ENCODE data around the gene KRT23. TPM values are rescaled to one million over a fixed set of nuclear protein-coding genes. Genes with fewer than 3 reads are reported as not detected.

Gene KRT23
- total RNA-seq, 1 experiment from 2014 or later = 19.0 TPM

DNA sequence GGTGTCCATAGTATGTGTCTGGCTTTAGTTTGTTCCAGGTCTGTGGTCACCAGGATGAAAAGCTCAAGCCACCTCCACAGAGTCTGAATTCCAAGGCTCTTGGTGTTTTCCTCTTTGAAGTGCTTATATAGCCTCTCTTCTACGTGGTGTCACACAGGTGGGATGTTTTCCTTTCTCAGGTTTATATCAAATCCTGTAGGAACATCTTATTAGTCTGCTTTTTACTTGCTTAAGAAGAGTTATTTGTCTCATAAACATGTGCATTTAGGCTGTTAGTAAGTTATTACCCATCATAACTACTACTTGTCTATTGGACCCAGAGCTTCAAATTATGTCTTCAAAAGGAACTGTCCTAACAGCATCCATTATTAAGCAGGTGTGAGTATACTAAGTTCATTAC is 29.4 kb upstream of the KRT23 start, which contains the start of gene KRT39:
TSS of gene KRT39 (minus strand) at position 101 of the 400 bp plus-strand sequence. CDS start at position 9, 92 bp downstream.
- DNase-seq (ENCODE audit: low read depth, low spot score) (no peak), ATAC-seq (no peak)
- Histone ChIP-seq H3K27ac (ENCODE audit: low read depth, low read length) (no peak within 1 kb of the TSS), H3K9ac (ENCODE audit: low read length) (no peak within 1 kb of the TSS), H3K9me2 (ENCODE audit: insufficient read depth) (no peaks in the 10 kb centered on the region), H3K4me3 (replicated peaks in 1 of 2; ENCODE audit: low read depth in 1 of 2, low read length in 2 of 2) (no peak within 1 kb of the TSS), H3K4me1 (ENCODE audit: control insufficient read depth in 1 of 2, insufficient read depth in 2 of 2, low read length in 2 of 2) (peaks cover 0 to 4% of the 10 kb centered on the region in 2 experiments; a peak in 2 of 4 replicates), H2AFZ (ENCODE audit: low read depth, low read length, poor library complexity, severe bottlenecking) (no peak within 1 kb of the TSS), H3K4me2 (ENCODE audit: low read length) (no peak within 1 kb of the TSS), H3K36me3 (ENCODE audit: control insufficient read depth in 1 of 2, insufficient read depth in 2 of 2, low read length in 2 of 2) (peaks cover 0 to 24% of the 10 kb centered on the region in 2 experiments; a peak in 2 of 4 replicates), H3K27me3 (ENCODE audit: insufficient read depth, low read length) (no peaks in the 10 kb centered on the region), H3K9me3 (ENCODE audit: control insufficient read depth in 1 of 2, insufficient read depth in 1 of 2, low read depth in 1 of 2, low read length in 2 of 2) (peaks cover 0 to 23% of the 10 kb centered on the region in 2 experiments; a peak in 1 of 4 replicates), H3K79me2 (ENCODE audit: insufficient read depth, low read length) (no peaks in the 10 kb centered on the region), H4K20me1 (ENCODE audit: insufficient read depth) (no peaks in the 10 kb centered on the region)
- RAD21 ChIA-PET (ENCODE audit: low non-redundant PET in 1 of 2, low total read pairs in 2 of 2, uncharacterized antibody in 2 of 2, unreplicated experiment in 2 of 2) = no interaction called here
- TF ChIP-seq, protein P1, sequence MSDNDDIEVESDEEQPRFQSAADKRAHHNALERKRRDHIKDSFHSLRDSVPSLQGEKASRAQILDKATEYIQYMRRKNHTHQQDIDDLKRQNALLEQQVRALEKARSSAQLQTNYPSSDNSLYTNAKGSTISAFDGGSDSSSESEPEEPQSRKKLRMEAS (IDR thresholded peaks at IDR 0.05) = no peak
- TF ChIP-seq, protein P2, sequence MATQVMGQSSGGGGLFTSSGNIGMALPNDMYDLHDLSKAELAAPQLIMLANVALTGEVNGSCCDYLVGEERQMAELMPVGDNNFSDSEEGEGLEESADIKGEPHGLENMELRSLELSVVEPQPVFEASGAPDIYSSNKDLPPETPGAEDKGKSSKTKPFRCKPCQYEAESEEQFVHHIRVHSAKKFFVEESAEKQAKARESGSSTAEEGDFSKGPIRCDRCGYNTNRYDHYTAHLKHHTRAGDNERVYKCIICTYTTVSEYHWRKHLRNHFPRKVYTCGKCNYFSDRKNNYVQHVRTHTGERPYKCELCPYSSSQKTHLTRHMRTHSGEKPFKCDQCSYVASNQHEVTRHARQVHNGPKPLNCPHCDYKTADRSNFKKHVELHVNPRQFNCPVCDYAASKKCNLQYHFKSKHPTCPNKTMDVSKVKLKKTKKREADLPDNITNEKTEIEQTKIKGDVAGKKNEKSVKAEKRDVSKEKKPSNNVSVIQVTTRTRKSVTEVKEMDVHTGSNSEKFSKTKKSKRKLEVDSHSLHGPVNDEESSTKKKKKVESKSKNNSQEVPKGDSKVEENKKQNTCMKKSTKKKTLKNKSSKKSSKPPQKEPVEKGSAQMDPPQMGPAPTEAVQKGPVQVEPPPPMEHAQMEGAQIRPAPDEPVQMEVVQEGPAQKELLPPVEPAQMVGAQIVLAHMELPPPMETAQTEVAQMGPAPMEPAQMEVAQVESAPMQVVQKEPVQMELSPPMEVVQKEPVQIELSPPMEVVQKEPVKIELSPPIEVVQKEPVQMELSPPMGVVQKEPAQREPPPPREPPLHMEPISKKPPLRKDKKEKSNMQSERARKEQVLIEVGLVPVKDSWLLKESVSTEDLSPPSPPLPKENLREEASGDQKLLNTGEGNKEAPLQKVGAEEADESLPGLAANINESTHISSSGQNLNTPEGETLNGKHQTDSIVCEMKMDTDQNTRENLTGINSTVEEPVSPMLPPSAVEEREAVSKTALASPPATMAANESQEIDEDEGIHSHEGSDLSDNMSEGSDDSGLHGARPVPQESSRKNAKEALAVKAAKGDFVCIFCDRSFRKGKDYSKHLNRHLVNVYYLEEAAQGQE (IDR thresholded peaks at IDR 0.05; ENCODE audit: low read depth) = no peak
- TF ChIP-seq, protein P3, sequence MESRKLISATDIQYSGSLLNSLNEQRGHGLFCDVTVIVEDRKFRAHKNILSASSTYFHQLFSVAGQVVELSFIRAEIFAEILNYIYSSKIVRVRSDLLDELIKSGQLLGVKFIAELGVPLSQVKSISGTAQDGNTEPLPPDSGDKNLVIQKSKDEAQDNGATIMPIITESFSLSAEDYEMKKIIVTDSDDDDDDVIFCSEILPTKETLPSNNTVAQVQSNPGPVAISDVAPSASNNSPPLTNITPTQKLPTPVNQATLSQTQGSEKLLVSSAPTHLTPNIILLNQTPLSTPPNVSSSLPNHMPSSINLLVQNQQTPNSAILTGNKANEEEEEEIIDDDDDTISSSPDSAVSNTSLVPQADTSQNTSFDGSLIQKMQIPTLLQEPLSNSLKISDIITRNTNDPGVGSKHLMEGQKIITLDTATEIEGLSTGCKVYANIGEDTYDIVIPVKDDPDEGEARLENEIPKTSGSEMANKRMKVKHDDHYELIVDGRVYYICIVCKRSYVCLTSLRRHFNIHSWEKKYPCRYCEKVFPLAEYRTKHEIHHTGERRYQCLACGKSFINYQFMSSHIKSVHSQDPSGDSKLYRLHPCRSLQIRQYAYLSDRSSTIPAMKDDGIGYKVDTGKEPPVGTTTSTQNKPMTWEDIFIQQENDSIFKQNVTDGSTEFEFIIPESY (IDR thresholded peaks at IDR 0.05; ENCODE audit: extremely low read depth, insufficient replicate concordance, low read length) = no peak
- TF ChIP-seq CEBPB (IDR thresholded peaks at IDR 0.05; ENCODE audit: low read depth) (no peak), EZH2phosphoT487 (IDR thresholded peaks at IDR 0.05; ENCODE audit: borderline replicate concordance) (no peak), FOSL1 (IDR thresholded peaks at IDR 0.05; ENCODE audit: low read depth) (no peak), POLR2A (IDR thresholded peaks at IDR 0.05; ENCODE audit: borderline replicate concordance, extremely low read depth, insufficient read depth, insufficient read length) (no peak)
- intact Hi-C loops (cut with micrococcal nuclease) = no loop called here
- POLR2A ChIA-PET = no interaction called here
- CTCF ChIA-PET = no interaction called here
- no TSS peak for BruUV-seq (replicated peaks)

All from HCT116 (cell line).